Measurements from ENCODE around the gene TRPM3. TPM values are rescaled to one million over a fixed set of nuclear protein-coding genes. Genes with fewer than 3 reads are reported as not detected.
"Not testable (repeated sequence)": the region's sequence is repeated elsewhere in the genome, so short reads cannot be mapped to it uniquely, and the experiment has no call there.

The TRPM3 gene
- total RNA-seq, 1 donor from 2014 or later = 0.13 TPM

DNA sequence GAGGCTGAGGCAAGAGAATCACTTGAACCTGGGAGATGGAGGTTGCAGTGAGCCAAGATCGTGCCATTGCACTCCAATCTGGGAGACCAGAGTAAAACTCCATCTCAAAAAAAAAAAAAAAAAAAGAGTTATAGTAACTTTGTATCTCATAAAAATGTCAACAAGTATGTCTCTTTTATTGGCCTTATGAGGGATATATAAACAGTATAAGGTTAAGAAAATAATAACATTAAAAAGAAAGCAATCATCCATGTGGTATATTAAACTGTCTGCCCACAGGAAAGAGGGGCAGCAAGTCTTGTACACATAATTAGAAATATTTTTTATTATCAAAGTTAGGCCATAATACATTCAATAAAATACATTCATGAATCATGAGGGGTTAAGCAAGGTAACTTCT lies 447.6 kb downstream of the TRPM3 start:
- no peak for DNase-seq (ENCODE audit: low read depth in 2 of 2)

DNA sequence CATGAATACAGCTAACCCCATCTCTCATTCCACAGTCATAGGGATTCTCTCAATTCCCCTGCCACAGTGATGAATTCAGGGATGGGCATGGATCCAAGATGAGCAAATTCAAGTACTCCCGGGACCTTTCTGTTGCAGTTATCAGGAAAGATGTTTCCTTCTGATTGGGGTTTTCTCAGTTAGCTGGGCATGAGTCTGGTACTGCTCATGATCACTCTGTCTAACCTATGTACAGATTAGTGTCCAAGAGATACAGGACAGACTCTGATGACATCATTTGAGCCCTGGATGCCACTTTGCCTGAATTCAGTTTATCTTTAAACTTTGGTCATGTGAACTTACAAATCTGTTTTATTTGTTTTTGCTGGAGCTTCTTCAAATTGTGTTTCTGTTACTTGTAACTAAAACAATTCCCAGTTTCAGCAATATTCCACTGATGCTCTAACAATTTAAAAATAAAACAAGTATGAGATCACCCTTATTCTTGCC lies 449.2 kb downstream of the TRPM3 start:
- peak; percentile 34 to 44 for DNase-seq (ENCODE audit: low read depth in 2 of 2)

DNA sequence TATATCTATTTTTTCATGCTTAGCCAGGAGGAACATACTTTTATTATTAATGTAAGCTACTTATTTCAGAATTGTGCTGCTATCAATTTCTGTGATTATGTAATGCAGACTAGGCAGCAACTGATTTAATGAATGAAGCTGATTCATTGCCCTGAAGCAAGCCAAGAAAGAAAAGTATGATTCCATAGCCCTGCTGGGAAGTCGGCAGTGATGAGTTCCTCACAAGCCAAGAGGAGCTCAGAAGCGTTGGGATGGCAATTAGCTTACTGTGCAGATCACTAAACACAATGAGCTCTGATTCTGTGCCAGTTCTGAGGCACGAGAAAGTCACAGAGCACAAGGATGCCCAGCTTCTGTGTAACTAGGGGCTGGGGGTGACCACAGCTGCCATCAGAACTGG lies 452.7 kb downstream of the TRPM3 start:
- DNase-seq (ENCODE audit: low read depth in 2 of 2) = no peak

DNA sequence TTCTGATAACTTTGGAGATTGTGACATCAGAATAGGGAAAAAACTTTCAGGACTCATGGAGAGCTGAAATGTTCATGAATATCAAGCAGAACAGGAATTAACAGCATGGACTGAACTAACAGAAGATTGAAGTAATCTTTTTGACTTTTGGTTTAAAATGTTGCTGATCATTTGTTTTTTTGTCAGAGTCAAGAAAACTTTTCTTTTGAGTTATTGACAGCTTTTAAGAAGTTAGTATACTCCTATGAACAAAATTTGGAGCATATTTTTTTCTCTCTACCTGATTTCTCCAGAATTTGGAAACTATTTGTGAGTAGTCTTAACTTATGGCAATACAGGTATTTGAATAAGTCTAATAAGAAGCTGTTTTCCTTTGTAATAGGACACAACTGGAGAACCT lies 462.7 kb downstream of the TRPM3 start:
- DNase-seq (ENCODE audit: low read depth in 2 of 2) = no peak

DNA sequence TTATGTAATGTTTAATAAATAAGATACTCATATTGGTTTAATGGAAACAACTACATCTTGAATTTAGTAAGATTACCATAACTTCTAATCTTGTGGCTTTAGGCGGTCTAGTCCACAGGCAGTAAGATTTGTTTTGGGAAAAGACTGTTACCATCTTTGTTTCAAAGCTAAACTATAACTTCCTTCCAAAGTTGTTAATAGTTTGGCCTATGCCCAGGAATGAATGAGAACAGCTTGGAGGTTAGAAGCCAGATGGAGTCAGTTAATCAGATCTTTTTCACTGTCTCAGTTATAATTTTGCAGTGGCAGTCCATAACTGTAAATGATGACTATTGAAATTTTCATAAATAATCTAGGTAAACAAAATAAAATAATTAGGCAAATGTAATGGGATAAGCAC lies 465.1 kb downstream of the TRPM3 start:
- peak in 1 of 2 donors; percentile 6 for DNase-seq (ENCODE audit: low read depth in 2 of 2)

DNA sequence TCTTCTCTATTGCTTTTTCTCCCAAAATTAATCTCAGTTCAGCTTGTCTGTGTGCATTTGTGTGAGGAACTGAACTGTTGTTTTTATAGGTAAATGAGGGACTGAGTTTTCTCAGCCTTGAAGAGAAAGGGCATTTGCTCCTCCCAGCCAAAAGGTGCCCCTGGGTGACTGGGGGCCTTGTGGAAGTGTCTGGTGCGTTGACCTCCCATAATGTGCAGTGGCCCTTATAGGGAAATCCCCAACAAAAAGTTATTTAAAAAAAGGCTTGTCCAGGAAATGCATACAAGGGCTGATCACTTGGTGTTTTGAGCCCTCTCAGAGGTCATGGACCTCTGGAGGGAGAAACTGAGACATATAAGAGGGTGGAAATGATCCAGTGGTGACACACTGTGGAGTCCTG lies 467.3 kb downstream of the TRPM3 start:
- no peak for DNase-seq (ENCODE audit: low read depth in 2 of 2)

DNA sequence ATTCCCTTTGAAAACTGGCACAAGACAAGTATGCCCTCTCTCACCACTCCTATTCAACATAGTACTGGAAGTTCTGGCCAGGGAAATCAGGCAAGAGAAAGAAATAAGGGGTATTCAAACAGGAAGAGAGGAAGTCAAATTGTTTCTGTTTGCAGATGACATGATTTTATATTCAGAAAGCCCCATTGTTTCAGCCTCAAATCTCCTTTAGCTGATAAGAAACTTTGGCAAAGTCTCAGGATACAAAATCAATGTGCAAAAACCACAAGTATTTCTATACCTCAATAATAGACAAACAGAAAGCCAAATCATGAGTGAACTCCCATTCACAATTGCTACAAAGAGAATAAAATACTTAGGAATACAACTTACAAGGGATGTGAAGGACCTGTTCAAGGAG lies 476.8 kb downstream of the TRPM3 start:
- DNase-seq (ENCODE audit: low read depth in 2 of 2) = peak in 1 of 2 donors; percentile 58

DNA sequence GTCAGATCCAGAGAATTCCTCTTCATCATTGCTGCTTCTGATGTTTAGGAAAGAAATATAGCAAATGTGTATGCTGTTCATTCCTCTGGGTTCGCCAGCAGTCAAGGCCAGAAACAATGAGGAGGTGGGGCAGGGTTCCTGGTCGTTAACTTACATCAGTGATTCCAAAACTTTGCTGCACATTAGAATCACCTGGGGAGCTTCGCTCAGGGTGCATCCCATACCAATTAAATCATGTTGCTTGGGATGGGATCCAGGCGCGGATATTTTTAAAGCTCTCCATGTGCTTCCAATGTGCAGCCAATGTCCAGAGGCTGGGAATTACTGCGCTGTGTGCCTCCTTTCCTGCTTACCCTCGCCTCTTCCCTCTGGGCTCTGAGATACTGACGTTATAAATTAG lies 479.1 kb downstream of the TRPM3 start:
- no peak for DNase-seq (ENCODE audit: low read depth in 2 of 2)

DNA sequence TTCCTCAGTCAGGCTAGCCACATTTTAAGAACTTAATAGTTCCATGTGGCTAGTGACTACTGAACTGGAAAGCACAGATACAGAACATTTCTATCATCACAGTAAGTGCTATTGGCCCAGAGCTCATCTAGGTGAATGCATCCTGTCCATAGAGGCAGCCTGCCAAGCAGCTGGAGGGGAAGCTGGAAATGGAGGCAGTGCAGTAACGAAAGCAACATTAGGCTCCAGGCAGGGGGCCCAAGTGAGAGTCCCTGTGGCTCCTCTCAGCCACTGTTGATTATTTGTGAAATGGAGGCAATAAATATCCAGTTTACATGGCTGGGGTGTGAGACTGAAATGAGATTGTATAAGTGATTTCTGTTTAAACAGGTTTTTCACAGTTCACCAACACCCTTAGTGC lies 479.8 kb downstream of the TRPM3 start:
- peak; percentile 59 to 60 for DNase-seq (ENCODE audit: low read depth in 2 of 2)

DNA sequence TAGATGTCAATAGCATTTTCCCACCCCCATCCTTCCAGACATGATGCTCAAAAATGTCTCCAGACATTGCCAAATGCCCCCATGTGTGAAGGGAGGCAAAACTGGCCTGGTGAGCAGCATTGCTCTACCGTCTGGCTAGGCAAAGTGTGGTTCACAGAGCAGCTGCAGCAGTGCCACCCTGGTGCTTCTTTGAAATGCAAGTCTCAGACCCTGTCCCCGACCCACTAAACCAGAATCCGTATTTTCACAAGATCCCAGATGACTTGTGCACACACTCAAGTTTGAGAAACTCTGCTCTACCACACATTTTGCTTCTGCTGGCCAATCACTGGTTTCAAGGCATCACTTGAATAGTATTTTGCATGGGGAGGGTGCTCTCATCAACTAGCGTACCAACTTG lies 480.4 kb downstream of the TRPM3 start:
- DNase-seq (ENCODE audit: low read depth in 2 of 2) = no peak

DNA sequence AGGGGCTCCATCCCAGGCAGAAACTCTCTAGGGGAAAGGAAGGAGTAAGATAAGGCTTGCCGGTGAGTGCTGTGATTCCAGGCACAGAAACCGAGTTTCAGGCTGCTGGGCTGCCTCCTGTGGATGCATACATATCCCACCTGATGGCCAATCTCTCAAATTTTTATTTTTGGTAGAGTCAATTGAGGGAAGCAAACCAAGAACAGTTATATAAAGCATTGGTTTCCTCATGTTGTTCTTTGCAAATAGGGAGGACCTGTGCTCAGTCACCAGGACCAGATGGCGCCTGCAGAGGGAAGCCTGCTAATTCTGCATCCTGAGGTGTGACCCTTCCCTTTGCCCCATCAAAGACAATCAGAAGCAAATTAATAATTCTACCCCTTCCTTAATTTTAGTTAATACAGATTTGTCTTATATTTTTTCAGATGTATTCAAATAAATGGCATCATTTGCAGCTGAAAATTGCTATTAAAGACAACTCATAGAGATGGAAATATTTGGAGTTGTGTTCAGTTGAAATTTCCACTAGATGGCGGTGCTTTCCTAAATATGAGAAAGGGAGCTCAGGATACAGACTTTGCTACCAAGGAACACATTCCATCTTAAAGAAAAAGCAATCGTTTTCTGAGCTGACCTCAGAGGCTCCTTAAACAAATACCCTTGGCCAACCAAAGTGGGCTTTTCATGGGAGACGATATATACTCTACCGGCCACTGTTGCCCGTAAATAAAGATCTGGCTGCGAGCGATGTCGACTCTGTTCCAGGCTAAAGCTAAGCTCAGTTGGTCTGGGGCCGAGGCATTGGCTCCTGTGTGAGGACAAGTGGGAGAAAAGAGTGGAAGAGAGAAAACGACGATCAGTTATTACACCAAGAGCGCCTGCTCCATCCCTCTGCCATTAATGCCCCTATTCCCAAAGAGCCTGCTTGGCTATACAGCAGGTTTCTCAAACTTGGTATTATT lies 481.3 kb downstream of the TRPM3 start:
- peak; percentile 31 to 63 for DNase-seq (ENCODE audit: low read depth in 2 of 2)

DNA sequence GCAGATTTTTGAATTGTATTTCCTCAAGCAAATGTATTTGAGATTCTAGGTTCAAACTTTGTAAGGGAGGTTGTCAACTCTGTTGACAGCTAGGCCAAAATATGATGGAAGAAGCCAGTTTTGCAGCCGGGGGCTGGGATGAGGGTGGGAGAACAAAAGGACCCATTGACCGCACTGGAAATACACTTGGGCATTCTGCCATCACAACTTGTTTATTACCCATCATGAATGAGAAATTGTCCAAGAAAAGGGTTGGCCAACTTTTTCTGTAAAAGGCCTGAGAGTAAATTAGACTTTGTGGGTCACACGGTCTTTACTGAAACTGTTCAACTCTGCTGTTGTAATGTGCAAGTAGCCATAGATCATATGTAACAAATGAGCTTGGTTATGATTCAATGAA lies 485.6 kb downstream of the TRPM3 start:
- no peak for DNase-seq (ENCODE audit: low read depth in 2 of 2)

DNA sequence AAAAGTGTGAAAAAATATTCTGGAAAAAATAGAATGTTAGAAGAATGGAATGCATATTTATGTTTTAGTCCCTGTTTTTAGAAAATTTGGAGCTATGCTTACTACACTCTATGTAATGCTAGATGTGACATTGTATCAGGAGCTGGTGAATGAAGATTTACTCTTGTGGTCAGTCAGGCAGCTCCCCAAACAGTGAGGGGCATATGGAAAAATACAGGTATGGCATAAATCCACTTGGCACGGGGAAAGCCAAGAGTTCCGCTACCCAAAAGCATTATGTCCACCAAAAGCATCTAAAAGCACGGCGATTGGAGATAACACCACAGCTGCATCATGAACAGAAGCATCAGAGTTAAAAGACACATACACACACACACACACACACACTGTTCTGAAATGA lies 486.7 kb downstream of the TRPM3 start:
- DNase-seq (ENCODE audit: low read depth in 2 of 2) = no peak

DNA sequence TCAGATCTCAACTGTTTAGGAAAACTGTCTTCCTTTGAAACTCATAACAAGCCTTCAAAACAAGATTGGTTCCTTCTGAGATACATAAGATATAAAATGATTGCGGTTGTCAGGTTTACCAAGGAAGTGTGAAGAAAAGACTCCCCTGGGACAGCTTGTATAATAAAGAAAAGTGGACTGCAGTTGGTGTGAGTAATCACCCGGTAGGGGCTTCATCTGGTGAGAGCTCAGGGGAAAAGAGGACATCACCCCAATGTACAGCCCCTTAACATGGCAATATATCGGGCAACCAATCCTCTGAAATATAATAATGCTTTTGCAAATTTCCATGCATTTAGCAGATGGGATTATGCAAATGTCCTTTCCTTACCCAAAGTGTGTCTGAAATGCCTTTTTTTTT lies 490.4 kb downstream of the TRPM3 start:
- no peak for DNase-seq (ENCODE audit: low read depth in 2 of 2)

DNA sequence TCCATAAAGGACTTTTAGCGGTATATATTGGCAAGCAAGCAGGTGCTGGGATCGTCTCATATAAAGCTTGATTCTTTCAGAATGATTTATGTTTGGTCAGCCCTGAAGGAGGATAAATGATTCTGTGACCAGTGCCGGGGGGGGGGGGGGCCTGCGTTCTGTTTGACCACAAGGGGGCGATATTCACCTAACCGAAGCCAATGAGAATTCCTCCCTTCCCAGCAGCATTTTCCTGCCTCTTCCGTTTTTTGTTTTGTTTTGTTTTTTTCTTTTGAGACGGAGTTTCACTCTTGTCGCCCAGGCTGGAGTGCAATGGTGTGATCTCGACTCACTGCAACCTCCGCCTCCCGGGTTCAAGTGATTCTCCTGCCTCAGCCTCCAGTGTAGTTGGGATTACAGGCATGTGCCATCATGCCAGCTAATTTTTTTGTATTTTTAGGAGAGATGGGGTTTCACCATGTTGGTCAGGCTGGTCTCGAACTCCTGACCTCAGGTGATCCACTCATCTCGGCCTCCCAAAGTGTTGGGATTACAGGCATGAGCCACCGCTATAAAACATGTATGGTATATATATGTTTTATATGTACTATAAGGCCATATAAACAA lies 492.2 kb downstream of the TRPM3 start:
- not testable (repeated sequence) for DNase-seq (ENCODE audit: low read depth in 2 of 2)

DNA sequence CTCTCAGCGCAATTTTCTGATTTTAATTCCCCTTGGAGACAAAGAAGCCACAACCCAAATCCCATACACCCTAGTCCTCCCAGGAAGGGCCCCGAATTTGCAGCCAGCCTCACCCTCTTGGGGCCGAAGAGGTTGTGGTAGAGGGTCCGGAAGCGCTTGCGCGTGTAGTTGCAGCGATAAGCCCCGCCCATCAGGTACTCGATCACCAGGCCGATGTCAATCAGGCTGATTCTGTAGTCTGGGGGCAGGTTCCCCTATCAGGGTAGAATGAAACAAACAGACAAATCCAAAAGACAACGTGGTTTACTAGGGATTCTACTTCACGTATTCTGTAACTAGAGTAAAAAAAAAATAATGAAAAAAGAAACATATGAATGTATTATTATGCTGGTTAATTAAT lies 496.3 kb downstream of the TRPM3 start:
- DNase-seq (ENCODE audit: low read depth in 2 of 2) = no peak

DNA sequence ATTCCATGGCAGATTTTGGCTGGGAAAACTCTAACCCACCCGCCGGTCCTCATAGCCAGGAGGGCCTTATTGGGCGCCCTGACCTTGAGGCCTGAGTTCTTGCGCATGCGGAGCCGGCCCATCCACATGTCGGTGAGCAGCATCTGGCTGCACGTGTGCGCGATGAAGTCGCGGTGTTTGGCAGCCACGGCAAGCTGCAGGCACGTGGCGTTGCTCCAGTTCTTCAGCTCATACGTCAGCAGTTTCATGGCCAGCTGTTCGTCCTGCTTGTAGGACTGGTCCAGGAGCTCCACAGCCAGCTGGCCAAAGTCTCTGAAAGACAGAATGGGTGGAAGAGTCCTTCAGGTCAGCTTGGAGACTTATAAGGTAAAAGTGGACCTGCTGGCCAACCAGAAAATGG lies 502.6 kb downstream of the TRPM3 start:
- no peak for DNase-seq (ENCODE audit: low read depth in 2 of 2)

DNA sequence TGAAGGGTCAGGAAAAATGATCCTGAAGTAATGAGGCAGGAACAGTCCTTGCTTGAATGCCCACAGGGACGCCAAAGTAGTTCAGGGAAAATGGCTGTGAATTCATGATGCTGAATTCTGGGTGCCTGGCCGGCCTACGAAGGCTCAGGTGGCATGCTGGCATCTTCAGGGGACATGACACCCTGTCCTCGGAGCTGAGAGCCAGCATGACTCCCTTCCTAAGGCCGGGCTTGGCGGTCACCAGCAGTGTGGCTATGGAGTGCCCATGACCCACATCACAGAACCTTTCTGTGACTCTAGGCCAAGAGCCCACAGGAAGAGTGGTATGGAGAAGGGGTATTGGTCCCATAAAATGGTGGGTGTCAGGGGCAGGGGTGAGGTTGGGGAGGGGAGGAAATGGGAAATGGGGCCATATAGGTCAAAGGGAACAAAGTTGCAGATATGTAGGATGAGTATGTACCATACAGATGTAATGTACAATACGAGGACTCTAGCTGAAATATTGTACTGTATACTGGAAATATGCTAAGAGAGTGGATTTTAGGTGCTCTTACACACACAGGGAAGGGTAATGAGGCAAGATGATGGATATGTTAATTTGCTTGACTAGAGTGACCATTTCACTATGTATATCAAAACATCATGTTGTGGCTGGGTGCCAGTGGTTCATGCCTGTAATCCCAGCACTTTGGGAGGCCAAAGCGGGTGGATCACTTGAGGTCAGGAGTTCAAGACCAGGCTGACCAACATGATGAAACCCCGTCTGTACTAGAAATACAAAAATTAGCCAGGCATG lies 504.2 kb downstream of the TRPM3 start:
- DNase-seq (ENCODE audit: low read depth in 2 of 2) = no peak

DNA sequence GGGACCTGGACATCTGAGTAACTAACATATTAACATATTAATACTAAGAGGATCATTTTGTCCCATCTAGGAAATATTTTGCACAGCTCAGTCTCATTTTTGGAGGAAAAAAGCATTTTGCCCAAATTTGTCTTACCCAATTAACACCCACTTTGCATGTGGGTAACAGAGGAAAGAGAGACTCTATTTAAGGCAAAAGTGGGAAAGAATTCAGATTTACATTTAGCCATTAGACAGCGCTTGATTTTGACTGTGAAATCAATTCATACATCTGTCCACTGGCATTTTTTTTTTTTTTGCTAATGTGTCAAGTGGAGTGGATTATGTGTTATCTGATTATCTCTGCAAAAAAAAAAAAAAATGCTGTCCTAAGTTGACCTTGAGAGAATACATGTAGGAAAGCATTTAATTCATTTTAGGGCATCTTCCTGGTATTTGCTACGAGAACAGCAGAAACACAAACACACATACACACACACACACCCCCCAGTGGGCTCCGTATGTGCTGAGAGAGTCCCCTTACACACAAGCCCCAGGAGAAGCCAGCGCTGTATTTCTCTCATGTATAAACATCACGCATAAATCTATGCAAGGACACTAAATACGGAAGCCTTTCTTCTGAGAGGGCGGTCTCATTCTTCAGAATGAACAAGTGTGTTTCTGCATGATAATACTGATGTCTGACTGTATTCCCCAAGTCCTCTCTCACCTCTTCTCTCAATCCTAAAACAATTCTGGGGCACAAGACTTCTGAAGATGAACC lies 505.0 kb downstream of the TRPM3 start:
- no peak for DNase-seq (ENCODE audit: low read depth in 2 of 2)

DNA sequence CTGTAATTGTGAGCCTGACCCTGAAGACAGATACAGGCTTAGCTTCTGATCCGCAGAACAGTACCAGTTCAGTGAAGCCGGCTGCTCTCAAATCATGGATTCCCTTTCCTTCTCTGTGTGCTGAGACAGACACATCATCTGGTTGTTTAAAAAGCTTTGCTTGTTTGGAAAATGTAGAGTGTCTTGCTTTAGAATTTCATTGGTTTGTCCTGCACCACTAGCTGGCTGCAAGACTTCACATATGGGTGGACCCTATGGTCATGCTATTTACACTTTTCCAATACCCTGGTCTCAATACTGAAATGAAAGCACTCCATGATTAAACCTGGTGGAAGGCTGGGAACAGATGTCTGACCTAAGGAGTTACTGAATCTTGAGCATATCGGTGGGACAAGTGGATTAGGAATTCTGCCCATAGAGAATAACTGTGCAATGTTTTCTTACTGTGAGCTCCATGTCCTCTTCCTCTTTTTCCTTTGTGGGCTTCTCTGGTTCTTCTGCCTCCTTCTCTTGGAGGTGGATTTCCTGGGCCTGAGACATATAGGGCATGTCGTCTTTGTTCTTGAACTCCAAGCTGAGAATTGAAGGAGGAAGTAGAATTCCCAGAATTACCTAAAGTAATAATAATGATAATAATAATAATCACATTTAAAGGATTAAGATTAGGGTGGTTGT lies 505.8 kb downstream of the TRPM3 start:
- DNase-seq (ENCODE audit: low read depth in 2 of 2) = no peak

Data from dermis microvascular lymphatic vessel endothelial cell (primary cell).